ENCODE measurements around the gene TPO.
"Not testable (repeated sequence)": the region's sequence is repeated elsewhere in the genome, so short reads cannot be mapped to it uniquely, and the experiment has no call there.

The TPO gene

GRCh38 chr2:1413156-1413710, at the start of gene TPO:
TPO (plus strand) TSS chr2:1413463; CDS start chr2:1414409, 946 bp downstream.
- no peak for DNase-seq (ENCODE audit: low read depth, low spot score)

DNA sequence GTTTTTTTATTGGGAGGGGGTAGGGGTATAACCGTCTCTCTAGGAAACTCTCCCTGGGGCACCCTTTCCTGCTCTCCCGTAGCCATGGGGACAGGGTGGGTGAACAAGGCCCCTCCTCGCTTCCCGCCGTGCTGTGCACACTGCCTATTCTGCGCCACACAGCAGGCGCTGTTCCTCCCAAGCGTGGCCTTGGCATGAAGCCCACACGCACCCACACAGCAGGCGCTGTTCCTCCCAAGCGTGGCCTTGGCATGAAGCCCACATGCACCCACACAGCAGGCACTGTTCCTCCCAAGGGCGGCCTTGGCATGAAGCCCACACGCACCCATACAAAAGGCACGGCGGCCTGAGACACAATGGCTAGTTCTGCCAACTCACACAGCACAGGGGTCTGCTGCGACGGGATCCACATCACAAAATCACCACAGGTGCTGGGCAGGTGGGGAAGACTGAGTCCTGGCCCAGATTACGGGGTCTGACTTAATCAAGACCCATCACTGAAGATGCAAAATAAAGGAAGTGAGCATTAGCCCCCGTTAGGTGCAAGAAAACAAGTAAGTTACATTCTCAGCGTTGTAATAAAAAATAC, 46.6 kb upstream of the TPO start:
- no peak for DNase-seq (ENCODE audit: low read depth, low spot score)

DNA sequence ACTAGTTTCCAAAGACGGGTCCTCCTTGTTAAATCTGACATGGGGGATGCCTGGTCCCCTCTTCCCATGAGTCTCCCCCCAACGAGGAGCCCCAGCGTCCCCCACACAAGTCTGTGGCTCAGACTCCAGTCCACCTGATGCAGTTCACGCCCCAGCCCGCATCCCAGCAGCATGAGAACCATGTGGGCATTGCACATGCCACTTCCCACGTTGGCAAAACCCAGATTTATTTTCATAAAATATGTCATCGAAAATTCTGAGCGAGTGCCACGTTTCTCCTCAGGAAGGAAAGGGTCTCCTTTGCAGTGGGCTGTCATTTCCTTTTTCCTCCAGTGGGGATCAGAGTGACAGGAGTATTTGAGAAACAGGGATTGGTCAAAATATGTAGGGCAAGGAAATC, 45.7 kb upstream of the TPO start:
- no peak for DNase-seq (ENCODE audit: low read depth, low spot score)

DNA sequence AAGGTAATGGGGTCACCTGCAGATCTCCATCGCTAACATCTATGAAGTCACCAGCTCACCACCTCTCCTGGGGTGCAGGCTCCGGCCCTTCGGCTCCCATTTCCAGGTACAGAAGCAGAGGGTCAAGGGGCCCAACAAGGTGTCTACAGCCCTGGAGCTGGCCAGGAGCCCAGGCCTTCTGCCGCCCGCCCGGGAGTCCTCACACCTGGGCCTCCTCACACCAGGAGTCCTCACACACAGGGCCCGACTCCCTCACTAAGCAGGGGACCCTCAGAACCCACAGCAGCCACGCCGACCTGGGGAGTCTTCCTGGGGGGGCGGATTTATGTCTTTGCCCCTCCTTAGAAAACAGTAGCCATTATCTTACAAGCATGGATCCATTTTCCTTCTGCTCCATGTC, 43.4 kb upstream of the TPO start:
- DNase-seq (ENCODE audit: low read depth, low spot score) = no peak

- no peak for DNase-seq (ENCODE audit: low read depth, low spot score)
These were observed 42.8 kb upstream of the TPO start for GRCh38 chr2:1370461-1370860.

DNA sequence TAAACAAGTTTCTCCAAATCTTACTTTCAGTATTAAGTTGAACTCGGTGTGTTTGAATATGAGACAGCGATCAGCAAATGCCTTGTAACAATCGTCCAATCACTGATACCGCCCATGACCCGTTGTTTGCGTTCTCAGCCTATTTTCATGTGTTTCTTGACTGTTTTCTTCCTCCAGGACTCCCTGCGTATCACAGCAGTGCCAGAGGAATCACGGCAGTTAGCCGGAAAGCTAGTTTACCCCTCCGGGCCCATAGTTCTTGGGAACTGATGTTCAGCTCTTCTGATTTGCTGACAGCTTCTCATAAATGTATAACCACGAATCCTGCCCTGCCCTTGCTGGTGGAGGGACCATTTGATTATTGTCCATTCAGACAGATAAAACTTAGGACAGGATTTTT, 42.2 kb upstream of the TPO start:
- no peak for DNase-seq (ENCODE audit: low read depth, low spot score)

GRCh38 chr2:1373830-1374229, 39.4 kb upstream of the TPO start:
- no peak for DNase-seq (ENCODE audit: low read depth, low spot score)

GRCh38 chr2:1374287-1374686, 39.0 kb upstream of the TPO start:
- DNase-seq (ENCODE audit: low read depth, low spot score) = no peak

DNA sequence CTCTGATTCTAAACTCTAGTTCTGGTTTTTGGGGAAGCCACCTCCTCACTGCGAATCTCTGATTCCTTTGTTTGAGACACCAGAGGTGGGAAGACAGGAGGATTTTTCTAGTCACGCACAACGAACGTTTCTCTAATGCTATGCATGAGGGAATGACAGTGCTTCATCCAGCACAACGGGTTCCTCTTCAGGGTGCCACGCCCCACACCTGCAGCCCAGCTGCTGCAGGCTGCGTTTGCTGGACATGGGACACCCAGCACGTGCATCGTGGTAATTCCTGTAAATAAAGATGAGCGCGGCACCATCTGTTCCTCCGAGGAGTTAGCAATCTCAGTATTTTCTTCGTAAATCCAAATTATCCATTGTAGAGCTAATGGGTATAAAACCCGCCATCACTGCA, 37.5 kb upstream of the TPO start:
- DNase-seq (ENCODE audit: low read depth, low spot score) = no peak

GRCh38 chr2:1377473-1377872, 35.8 kb upstream of the TPO start:
- no peak for DNase-seq (ENCODE audit: low read depth, low spot score)

DNA sequence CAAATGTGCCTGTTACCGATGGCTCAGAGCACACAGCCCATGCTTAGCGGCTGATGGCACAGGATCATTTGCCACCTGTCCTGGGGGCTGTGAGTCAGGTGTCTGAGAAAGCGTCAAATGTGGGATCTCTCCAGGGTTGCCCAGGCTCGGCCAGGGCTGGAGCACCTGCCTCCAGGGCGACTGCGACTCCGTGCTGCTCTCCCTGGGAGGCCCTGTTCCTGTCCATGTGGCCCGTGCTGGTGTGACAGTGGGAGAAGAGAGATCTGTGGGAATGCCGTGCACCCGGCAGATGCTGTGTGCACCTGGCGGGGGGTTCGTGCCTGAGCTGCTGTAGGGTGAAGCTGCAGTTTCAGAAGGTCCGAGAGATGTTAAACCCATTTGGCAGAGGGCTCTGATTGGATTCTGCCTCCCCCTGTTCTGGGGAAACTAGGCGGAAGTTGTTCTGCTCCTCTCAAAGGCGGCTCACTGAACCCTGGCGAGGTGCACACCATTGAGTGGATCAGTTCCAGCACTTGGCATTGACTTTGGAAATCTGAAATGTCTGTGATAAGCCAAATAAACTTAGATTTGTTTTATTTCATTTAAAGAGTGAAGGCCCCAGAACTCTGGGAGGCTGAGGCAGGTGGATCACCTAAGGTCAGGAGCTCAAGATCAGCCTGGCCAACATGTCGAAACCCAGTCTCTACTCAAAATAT, 34.7 kb upstream of the TPO start:
- no peak for DNase-seq (ENCODE audit: low read depth, low spot score)

GRCh38 chr2:1381644-1382043, 31.6 kb upstream of the TPO start:
- no peak for DNase-seq (ENCODE audit: low read depth, low spot score)

DNA sequence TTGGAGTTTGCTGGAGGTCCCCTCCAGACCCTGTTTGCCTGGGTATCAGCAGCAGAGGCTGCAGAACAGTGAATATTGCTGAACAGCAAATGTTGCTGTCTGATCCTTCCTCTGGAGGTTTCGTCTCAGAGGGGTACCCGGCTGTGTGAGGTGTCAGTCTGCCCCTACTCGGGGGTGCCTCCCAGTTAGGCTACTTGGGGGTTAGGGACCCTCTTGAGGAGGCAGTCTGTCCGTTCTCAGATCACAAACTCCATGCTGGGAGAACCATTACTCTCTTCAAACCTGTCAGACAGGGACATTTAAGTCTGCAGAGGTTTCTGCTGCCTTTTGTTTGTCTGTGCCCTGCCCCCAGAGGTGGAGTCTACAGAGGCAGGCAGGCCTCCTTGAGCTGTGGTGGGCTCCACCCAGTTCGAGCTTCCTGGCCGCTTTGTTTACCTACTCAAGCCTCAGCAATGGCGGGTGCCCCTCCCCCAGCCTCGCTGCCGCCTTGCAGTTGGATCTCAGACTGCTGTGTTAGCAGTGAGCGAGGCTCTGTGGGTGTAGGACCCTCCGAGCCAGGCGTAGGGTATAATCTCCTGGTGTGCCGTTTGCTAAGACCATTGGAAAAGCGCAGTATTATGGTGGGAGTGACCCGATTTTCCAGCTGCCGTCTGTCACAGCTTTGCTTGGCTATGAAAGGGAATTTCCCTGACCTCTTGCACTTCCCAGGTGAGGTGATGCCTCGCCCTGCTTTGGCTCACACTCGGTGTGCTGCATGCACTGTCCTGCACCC, 25.1 kb upstream of the TPO start:
- DNase-seq (ENCODE audit: low read depth, low spot score) = peak; percentile 12

DNA sequence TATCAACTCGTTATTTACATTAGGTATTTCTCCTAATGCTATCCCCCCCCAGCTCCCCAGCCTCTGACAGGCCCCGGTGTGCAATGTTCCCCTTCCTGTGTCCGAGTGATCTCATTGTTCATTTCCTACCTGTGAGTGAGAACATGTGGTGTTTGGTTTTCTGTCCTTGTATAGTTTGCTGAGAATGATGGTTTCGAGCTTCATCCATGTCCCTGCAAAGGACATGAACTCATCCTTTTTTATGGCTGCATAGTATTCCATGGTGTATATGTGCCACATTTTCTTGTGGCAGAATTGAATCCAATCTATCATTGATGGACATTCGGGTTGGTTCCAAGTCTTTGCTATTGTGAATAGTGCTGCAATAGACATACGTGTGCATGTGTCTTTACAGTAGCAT, 23.1 kb upstream of the TPO start:
- not testable (repeated sequence) for DNase-seq (ENCODE audit: low read depth, low spot score)

DNA sequence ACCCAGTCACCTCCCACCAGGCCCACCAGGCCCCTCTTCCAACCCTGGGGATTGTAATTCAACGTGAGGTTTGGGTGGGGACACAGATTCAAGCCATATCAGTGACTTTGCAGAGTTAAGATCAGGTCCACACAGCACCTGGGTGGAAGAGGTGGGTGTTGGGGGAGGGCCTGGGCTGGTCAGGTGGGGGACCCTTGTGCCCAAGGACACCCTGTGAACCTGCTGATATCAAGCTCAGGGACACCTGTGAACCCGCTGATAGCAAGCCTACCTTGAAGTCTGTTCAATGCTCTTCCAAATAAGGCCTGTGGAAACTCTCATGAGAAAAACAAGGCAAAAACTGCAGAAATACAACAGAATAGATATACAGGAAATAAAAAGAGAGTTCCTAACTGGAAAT, 19.9 kb upstream of the TPO start:
- no peak for DNase-seq (ENCODE audit: low read depth, low spot score)

DNA sequence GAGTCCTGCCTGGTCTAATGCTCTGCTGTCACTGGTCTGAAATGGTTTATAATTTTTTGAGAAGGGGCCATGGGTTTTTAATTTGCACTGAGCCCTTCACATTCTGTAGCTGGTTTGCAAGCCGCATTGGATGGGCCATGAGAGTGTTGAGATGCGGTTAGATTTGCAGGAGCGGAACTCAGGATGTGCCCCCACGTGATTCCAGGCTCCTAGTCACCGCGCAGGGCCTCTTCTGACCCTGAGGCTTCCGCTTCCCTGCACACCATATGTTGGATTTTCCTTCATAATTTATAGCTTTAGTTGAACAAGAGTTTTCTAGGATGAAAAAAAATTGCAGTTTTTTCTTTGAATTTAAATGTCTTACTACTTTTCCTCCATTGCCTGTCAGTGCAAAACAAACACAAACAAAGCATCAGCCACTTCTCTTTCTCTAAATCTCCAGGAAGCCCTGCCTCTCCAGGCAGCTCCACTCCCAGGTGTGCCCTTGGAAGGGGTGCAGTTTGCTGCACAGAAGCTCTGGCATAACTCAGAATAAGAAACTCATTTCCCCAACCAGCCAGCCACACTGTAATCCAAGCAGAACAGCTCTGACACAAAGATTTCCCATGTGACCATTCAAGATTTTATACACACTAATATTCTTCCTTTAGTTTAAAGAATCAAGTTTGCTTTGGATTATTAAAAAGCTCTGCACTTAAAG, 18.4 kb upstream of the TPO start:
- DNase-seq (ENCODE audit: low read depth, low spot score) = no peak

DNA sequence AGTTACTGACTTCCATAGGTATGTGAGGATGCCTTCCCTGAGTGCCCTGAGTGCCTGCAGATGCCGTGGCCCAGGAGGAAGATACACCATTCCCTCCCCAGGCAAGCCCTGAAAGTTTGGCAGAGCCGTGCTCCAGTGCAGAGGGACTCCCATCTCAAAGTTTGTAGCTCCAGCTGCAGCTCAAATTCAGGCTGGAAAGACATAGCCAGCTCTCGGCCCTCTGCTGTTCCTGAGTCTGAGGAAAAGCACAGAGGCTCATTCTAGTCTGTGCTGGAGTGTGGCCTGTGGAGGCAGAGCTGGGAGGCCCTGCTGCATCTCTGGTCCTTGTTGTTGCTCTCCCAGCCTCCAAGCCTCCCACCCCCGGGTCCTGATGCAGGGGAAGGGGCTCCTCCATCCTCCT, 15.9 kb upstream of the TPO start:
- no peak for DNase-seq (ENCODE audit: low read depth, low spot score)

DNA sequence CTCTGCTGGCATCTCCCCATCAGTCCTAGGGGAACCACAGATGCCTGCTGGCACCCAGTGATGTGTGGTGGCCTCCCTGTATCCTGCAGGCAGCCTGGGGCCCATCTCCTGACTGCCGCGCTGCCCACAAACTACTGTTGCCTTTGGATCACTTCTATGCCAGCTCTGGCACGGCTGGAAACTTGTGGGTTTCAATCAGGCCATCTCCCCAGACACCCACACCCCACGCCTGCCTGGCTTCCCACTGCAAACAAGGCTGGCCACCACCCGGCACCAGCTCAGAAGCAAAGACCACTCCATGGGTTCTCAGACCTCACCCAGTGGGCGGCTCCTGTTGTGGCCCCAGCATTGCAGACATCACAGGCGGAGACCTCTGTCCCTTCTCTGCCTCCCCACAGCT, 15.1 kb upstream of the TPO start:
- no peak for DNase-seq (ENCODE audit: low read depth, low spot score)

DNA sequence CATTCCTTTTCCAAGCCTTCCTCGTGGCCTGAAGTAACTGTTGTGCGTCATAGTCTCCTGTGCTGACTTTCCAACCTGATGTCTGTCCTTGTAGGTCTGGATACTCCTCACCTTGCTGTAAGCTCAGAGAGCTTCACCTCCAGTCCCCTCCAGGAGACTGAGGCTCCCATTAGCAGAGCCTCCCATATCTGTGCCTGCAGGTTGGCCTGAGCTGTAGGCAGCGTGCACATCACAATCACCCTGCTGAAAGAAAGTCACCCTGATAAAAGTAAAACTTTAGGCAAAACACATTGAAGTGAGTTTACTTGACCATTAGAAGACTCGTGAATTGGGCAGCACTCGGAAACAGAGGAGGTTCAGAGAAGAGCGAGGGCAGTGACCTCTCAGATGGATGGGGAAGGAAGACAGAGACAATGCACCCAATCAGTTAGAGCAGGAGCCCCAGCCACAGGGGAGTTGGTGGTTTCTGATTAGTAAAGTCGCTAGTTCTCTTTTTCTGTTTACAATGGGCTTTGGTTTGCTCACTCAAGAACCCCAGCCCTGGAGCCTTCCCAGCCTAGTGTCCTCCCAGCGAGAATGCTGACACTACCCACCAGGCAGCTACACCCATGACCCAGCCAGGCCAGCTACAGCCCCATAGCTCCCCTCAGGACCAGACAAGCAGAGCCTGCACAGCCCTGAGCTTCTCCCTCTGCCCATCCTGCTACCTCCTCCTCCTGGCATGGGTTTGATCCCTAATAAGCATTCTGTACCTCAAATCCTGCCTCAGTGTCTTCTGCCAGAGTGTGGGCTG, 12.1 kb upstream of the TPO start:
- DNase-seq (ENCODE audit: low read depth, low spot score) = no peak

DNA sequence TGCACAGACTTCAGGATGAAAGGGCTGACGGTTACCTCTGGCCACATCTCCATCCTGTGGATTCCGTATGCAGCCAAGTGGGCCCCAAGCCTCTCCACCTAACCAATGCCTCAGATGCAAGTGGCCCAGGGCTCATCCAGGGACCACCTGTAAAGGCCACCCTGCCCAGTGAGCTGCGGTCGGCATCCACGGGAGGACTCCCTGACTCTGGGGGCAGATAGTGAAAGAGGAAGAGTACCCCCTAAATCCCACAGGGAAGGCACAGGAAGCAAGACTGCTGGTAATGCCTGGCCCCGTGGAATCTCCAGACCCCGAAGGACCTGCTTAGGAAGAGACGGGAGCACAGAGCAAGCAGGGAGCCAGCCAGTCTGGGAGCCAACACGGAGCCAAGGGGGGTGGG, 11.2 kb upstream of the TPO start:
- DNase-seq (ENCODE audit: low read depth, low spot score) = no peak

GRCh38 chr2:1403565-1403964, 9.7 kb upstream of the TPO start:
- DNase-seq (ENCODE audit: low read depth, low spot score) = no peak

Data from iPS DF 19.7 (cell line).